Measurements from ENCODE around the gene C2CD2L.

DNA sequence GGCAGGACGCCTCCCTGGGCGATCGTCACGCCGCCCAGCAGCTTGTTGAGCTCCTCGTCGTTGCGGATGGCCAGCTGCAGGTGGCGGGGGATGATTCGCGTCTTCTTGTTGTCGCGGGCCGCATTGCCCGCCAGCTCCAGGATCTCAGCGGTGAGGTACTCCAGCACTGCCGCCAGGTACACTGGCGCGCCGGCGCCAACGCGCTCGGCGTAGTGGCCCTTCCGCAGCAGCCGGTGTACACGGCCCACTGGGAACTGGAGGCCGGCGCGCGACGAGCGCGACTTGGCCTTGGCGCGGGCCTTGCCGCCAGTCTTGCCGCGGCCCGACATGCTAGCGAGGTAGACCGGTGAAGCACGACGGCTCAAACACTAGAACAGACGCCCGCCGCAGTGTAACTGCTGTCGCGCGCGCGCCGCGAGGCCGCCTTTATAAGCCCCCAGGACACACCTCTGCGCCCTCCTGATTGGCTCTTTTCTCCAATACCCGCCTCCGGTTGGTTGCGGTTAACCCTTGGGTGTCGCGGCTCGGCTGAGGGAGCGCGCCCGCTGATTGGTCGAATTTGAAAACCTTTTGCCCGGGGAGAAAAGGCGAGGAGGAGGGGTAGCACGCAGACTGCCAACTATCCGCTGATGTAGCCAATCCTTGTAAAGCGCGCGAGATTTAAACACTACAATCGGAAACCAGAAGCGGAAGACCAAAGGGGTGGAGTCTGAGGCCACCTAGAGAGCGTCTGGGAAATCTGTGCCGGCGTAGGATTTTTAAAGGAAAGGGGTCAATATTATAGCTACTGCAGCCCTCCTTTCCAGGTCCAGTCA is 11.9 kb upstream of the C2CD2L start:
- TF ChIP-seq, protein P1, sequence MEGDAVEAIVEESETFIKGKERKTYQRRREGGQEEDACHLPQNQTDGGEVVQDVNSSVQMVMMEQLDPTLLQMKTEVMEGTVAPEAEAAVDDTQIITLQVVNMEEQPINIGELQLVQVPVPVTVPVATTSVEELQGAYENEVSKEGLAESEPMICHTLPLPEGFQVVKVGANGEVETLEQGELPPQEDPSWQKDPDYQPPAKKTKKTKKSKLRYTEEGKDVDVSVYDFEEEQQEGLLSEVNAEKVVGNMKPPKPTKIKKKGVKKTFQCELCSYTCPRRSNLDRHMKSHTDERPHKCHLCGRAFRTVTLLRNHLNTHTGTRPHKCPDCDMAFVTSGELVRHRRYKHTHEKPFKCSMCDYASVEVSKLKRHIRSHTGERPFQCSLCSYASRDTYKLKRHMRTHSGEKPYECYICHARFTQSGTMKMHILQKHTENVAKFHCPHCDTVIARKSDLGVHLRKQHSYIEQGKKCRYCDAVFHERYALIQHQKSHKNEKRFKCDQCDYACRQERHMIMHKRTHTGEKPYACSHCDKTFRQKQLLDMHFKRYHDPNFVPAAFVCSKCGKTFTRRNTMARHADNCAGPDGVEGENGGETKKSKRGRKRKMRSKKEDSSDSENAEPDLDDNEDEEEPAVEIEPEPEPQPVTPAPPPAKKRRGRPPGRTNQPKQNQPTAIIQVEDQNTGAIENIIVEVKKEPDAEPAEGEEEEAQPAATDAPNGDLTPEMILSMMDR (IDR thresholded peaks at IDR 0.05) = peak in 2 of 4 experiments; percentile 5 to 29
- peak; percentile 97 for TF ChIP-seq POLR2A (IDR thresholded peaks at IDR 0.05)
